GM23338 (cell line): Measurements from ENCODE around the gene STK17A.

Experiments
- CREB1 ChIP-seq: fragments of 250-450 bp; sonication (Bioruptor Pico); IDR thresholded peaks from 2 replicates; pipeline ENCODE4 v1.5.0; 2020; ENCODE audit warnings: low read depth, mild to moderate bottlenecking, moderate library complexity
- EZH2 ChIP-seq: fragments of 200-600 bp; sonication (generic); IDR thresholded peaks from one replicate; pipeline ENCODE4 v1.8.0; 2017; ENCODE audit warnings: antibody characterized with exemption, mild to moderate bottlenecking, low read depth; ENCODE audit not compliant: unreplicated experiment
- EZH2phosphoT487 ChIP-seq: fragments of 200-600 bp; sonication (generic); IDR thresholded peaks from one replicate; pipeline ENCODE4 v1.8.1; 2018; ENCODE audit warnings: antibody characterized with exemption; ENCODE audit not compliant: unreplicated experiment
- NANOG ChIP-seq: IDR thresholded peaks from 2 replicates; pipeline ENCODE4 v1.6.1; 2016; ENCODE audit warnings: antibody characterized with exemption, borderline replicate concordance
- POLR2AphosphoS5 ChIP-seq: IDR thresholded peaks from 2 replicates; pipeline ENCODE4 v1.6.1; 2016; ENCODE audit warnings: antibody characterized with exemption, low read depth
- REST ChIP-seq: IDR thresholded peaks from one replicate; pipeline ENCODE4 v1.6.1; 2018; ENCODE audit warnings: antibody characterized with exemption; ENCODE audit not compliant: unreplicated experiment
- TF ChIP-seq, protein P1 (sequence below), 2 experiments: fragments of 200-600 bp in 1 of 2; sonication (generic) in 1 of 2; conservative IDR thresholded peaks; 2 replicates each; pipeline versions ENCODE4 v1.5.1 to v1.6.1; 2016 to 2017; ENCODE audit warnings: antibody characterized with exemption in 2 of 2, low read depth in 2 of 2, mild to moderate bottlenecking in 2 of 2, moderate library complexity in 1 of 2

- no peak for TF ChIP-seq POLR2AphosphoS5
- TF ChIP-seq, protein P1, sequence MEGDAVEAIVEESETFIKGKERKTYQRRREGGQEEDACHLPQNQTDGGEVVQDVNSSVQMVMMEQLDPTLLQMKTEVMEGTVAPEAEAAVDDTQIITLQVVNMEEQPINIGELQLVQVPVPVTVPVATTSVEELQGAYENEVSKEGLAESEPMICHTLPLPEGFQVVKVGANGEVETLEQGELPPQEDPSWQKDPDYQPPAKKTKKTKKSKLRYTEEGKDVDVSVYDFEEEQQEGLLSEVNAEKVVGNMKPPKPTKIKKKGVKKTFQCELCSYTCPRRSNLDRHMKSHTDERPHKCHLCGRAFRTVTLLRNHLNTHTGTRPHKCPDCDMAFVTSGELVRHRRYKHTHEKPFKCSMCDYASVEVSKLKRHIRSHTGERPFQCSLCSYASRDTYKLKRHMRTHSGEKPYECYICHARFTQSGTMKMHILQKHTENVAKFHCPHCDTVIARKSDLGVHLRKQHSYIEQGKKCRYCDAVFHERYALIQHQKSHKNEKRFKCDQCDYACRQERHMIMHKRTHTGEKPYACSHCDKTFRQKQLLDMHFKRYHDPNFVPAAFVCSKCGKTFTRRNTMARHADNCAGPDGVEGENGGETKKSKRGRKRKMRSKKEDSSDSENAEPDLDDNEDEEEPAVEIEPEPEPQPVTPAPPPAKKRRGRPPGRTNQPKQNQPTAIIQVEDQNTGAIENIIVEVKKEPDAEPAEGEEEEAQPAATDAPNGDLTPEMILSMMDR (conservative IDR thresholded peaks at IDR 0.05; ENCODE audit: low read depth in 2 of 2): no peak
- no peak for TF ChIP-seq CREB1 (CRISPR knock-in tag)
- no peak for TF ChIP-seq EZH2phosphoT487
- TF ChIP-seq EZH2: no peak
- no peak for TF ChIP-seq NANOG
- TF ChIP-seq REST: no peak
Measured at GRCh38 chr7:43604251-43604650, 21.3 kb downstream of the STK17A start.
